ENCODE measurements around the gene RGS13. TPM values are rescaled to one million over a fixed set of nuclear protein-coding genes. Genes with fewer than 3 reads are reported as not detected.

Gene RGS13
- total RNA-seq, 1 donor from 2014 or later: not detected

DNA sequence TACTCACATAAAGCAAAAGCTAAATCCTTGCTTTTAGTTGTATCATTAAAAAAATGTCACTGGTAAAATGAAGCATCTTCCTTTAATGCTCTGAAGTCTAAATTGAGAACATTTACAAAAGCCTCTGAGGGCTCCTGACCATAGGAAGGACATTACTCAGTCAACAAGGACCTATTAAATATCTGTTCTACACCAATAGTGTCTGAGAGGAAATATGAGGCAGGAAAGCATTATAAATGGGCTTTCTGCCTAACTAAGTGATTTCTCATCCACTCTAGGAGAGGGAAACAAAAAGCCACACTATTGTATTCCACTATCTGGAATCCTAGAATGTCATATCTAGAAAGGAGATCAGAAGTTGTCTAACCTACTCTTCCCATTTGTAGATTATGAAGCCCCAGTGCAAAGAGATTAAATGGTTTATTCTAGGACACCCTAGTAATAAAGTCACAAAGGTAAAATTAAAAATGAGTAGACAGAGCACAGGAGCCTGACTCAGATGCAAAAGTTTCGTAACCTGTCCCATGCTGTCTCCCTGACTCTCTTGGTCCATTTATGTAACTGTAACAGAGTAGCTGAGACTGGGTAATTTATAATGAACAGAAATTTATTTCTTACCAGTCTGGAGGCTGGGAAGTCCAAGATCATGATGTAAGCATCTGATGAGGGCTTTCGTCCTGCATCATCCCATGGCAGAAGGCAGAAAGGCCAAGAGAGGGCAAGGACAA lies 42.8 kb upstream of the RGS13 start:
- Mint-ChIP-seq H3K4me1 (peaks cover 4% of the 10 kb centered on the region), H3K27me3 (ENCODE audit: low read depth) (no peaks in the 10 kb centered on the region), H3K27ac (ENCODE audit: unreplicated experiment) (no peak overlapping the region), H3K9me3 (no peaks in the 10 kb centered on the region), H3K36me3 (ENCODE audit: low read depth) (no peaks in the 10 kb centered on the region), H3K4me3 (no peak overlapping the region)
- TF ChIP-seq, protein P1, sequence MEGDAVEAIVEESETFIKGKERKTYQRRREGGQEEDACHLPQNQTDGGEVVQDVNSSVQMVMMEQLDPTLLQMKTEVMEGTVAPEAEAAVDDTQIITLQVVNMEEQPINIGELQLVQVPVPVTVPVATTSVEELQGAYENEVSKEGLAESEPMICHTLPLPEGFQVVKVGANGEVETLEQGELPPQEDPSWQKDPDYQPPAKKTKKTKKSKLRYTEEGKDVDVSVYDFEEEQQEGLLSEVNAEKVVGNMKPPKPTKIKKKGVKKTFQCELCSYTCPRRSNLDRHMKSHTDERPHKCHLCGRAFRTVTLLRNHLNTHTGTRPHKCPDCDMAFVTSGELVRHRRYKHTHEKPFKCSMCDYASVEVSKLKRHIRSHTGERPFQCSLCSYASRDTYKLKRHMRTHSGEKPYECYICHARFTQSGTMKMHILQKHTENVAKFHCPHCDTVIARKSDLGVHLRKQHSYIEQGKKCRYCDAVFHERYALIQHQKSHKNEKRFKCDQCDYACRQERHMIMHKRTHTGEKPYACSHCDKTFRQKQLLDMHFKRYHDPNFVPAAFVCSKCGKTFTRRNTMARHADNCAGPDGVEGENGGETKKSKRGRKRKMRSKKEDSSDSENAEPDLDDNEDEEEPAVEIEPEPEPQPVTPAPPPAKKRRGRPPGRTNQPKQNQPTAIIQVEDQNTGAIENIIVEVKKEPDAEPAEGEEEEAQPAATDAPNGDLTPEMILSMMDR (conservative IDR thresholded peaks at IDR 0.05): no peak
- no peak for DNase-seq (ENCODE audit: low read depth, low spot score)

DNA sequence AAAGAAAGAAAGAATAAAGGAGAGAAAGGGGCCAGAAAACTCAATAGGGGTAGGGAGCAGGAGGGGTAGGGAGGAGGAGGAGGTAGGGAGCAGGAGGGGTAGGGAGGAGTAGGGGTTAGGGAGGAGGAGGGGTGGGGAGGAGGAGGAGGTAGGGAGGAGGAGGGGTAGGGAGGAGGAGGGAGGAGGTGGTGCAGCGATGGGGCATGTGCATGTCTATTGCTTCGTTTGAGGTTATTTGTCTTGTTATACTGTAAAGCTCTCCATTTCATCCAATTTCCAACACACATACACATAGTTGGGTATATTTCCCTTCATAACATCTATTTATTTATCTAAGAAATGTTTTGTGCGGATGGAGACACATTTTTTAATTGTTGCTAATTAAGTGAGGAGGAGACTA lies 40.6 kb upstream of the RGS13 start:
- Mint-ChIP-seq H3K36me3 (ENCODE audit: low read depth) (no peaks in the 10 kb centered on the region), H3K9me3 (no peaks in the 10 kb centered on the region), H3K4me3 (no peak overlapping the region), H3K4me1 (peaks cover 4% of the 10 kb centered on the region), H3K27me3 (ENCODE audit: low read depth) (no peaks in the 10 kb centered on the region), H3K27ac (ENCODE audit: unreplicated experiment) (no peak overlapping the region)
- TF ChIP-seq, protein P1 (conservative IDR thresholded peaks at IDR 0.05): no peak
- DNase-seq (ENCODE audit: low read depth, low spot score): no peak

DNA sequence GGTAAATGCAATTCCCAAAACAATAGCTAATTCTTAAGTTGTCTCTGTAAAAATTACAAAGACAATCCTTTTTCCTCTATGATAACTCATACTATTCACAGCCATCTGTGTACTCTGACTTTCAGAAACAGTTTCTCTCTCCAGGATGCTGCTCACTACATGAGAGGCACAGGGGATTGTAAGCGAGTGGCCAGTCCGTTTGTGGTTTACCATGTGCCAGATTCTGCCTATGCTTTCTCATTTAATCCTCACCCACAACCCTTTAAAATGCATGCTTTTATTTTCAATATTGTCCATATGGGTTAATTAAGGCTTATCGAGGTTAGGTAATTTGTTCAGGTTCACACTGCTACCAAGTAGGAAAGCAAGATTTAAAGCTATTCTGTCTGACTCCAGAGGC lies 37.4 kb upstream of the RGS13 start:
- Mint-ChIP-seq H3K36me3 (ENCODE audit: low read depth) (no peaks in the 10 kb centered on the region), H3K4me1 (peaks cover 4% of the 10 kb centered on the region), H3K4me3 (no peak overlapping the region), H3K27me3 (ENCODE audit: low read depth) (no peaks in the 10 kb centered on the region), H3K9me3 (no peaks in the 10 kb centered on the region), H3K27ac (ENCODE audit: unreplicated experiment) (no peak overlapping the region)
- TF ChIP-seq, protein P1 (conservative IDR thresholded peaks at IDR 0.05): no peak
- no peak for DNase-seq (ENCODE audit: low read depth, low spot score)

DNA sequence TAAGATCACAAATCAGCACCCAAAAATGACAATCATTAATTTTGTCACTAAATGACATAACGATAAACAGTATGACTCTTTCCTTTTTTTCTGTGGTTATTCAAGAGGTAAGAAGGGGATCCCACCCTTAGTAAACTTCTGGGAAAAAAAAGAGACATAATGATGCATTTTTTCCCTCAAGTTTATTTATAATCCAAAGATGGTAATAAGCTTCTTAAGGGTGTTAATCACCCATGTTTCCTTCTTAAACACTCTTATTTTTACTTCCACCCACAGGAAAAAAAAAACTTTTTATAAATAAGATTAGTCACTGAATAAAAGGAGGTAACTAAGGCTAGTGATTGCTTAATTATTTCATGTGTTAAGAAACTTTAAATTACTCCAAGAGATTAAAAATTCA lies 35.7 kb upstream of the RGS13 start:
- Mint-ChIP-seq H3K27me3 (ENCODE audit: low read depth) (no peaks in the 10 kb centered on the region), H3K4me1 (no peaks in the 10 kb centered on the region)
- TF ChIP-seq, protein P1 (conservative IDR thresholded peaks at IDR 0.05): no peak

DNA sequence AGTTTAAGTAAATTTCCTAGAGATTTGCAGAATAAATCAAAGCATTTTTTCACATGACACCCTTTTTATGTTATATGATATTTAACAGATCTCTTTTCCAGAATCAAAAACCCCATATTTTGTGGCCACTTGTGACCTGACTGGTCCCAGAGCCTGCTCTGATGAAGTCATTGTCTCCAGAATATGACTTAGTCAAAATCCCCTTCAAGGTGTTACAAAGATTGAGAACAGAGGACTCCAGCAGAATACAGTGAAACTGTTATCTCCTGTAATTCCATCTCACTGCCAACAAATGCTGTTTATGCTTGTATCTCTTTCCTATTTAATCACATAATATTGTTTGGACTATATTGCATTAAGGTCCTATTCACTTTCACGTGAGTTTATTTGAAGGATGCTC lies 34.8 kb upstream of the RGS13 start:
- no peaks in the 10 kb centered on the region for H3K4me1 Mint-ChIP-seq
- TF ChIP-seq, protein P1 (conservative IDR thresholded peaks at IDR 0.05): no peak

More for the DNA sequence above, 35.7 kb upstream of the RGS13 start:
- no peak for DNase-seq (ENCODE audit: low read depth, low spot score)
- H3K27ac Mint-ChIP-seq (ENCODE audit: unreplicated experiment): no peak overlapping the region
- H3K4me3 Mint-ChIP-seq: no peak overlapping the region
- H3K36me3 Mint-ChIP-seq (ENCODE audit: low read depth): no peaks in the 10 kb centered on the region
- no peaks in the 10 kb centered on the region for H3K9me3 Mint-ChIP-seq

More for the DNA sequence above, 34.8 kb upstream of the RGS13 start:
- Mint-ChIP-seq H3K4me3 (no peak overlapping the region), H3K36me3 (ENCODE audit: low read depth) (no peaks in the 10 kb centered on the region), H3K9me3 (no peaks in the 10 kb centered on the region), H3K27ac (ENCODE audit: unreplicated experiment) (no peak overlapping the region), H3K27me3 (ENCODE audit: low read depth) (no peaks in the 10 kb centered on the region)
- DNase-seq (ENCODE audit: low read depth, low spot score): no peak

Data from neural crest cell (in vitro differentiated cells).